Measurements from ENCODE around the gene RAPGEF2.

Gene RAPGEF2

DNA sequence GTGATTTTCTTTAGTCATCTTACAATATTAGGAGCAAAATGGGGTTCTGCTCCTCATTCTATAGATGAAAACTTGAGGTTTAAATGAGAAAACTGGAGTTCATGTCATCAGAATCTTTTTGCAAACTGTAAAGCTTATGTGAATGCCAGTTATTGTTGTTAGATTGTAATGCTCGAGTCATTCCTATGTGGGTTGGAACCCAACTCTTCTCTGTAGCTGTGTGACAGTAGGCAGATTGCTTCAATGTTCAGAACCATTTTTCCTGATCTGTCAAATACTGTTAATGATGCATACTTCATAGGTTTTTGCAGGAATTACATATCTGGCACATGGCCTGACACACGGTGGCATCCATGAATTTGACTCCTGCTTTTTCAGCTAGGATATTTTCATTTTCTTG, 178.9 kb downstream of the RAPGEF2 start:
- TF ChIP-seq, protein P1, sequence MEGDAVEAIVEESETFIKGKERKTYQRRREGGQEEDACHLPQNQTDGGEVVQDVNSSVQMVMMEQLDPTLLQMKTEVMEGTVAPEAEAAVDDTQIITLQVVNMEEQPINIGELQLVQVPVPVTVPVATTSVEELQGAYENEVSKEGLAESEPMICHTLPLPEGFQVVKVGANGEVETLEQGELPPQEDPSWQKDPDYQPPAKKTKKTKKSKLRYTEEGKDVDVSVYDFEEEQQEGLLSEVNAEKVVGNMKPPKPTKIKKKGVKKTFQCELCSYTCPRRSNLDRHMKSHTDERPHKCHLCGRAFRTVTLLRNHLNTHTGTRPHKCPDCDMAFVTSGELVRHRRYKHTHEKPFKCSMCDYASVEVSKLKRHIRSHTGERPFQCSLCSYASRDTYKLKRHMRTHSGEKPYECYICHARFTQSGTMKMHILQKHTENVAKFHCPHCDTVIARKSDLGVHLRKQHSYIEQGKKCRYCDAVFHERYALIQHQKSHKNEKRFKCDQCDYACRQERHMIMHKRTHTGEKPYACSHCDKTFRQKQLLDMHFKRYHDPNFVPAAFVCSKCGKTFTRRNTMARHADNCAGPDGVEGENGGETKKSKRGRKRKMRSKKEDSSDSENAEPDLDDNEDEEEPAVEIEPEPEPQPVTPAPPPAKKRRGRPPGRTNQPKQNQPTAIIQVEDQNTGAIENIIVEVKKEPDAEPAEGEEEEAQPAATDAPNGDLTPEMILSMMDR (conservative IDR thresholded peaks at IDR 0.05), result no peak
- TF ChIP-seq ZFX (IDR thresholded peaks at IDR 0.05), result no peak
- H3K27ac ChIP-seq, result no peak overlapping the region

DNA sequence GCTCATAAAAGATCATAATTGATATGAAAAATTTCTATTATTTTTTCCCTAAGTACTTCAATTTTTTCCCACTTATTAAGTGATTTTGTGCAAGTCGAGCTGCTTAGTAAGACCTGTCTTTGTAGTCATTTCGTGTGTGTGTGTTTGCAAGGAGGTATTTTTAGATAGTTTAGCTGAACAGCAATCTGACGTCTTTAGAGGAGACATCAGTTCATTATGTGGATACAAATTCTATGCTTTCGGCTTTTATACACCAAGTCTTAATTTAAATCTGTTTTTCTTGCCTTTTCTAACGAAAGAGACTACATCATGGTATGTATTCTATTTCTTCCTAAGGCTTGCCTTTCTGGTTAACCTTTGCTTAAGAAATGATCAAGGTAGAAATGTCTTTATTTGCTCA, 179.4 kb downstream of the RAPGEF2 start:
- TF ChIP-seq ZFX (IDR thresholded peaks at IDR 0.05), result no peak
- TF ChIP-seq, protein P1 (conservative IDR thresholded peaks at IDR 0.05), result no peak
- no peak overlapping the region for H3K27ac ChIP-seq

DNA sequence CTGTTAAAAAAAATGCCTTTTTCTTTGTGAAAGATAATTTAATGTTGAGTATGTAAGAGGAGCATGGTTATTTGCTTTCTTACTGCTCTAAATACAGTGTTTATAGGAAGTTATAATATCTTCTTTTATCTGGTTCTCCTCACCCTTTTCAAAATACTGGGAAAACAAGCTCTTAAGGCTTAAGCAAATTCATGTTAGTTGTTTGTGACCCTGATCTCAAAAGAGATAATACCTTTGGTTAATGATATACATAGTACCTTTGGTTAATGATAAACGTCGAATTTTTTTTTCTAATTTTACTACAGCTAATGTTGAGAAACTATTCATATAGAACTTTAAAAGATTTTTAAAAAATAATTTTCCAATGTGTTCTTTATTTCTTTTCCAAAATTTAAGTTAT, 180.1 kb downstream of the RAPGEF2 start:
- no peak overlapping the region for H3K27ac ChIP-seq
- TF ChIP-seq ZFX (IDR thresholded peaks at IDR 0.05), result no peak
- TF ChIP-seq, protein P1 (conservative IDR thresholded peaks at IDR 0.05), result no peak

DNA sequence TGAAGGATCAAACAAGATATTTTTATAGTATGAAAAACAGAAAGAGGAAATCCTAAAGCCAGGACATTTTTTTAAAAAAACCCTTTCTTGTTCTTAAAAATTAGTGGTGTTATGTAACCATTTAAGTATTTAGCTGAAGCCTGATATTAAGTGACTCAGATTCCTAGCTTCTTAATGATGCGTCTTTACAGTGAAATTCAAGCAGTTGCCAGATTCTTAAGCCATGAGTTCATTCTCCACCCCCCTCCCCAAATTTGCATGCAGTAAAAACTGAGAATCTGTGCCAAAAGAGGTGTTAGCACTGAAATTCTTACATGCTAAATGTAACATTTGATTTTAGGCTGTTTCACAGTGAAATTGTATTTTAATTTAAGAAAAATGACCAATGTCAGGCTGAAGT, 180.8 kb downstream of the RAPGEF2 start:
- TF ChIP-seq ZFX (IDR thresholded peaks at IDR 0.05), result no peak
- TF ChIP-seq, protein P1 (conservative IDR thresholded peaks at IDR 0.05), result no peak
- no peak overlapping the region for H3K27ac ChIP-seq

DNA sequence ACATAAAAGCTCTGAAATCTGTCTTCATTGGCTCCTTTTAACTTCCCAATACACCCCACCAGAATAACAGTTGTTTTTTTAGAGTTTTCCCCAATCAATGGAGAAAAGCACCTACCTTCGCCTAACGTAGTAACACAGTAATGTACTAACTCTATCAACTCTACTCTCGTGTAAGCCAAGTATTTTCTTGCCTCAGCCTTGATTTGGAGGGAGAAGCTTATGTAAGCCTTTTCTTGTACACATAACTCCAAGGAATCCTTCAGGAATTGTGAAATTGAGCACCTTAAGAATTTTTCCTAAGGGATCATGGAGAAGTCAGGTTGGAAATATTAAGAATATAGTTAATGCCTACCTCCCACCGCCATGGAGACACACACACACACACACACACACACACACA, 181.2 kb downstream of the RAPGEF2 start:
- no peak overlapping the region for H3K27ac ChIP-seq
- TF ChIP-seq, protein P1 (conservative IDR thresholded peaks at IDR 0.05), result no peak
- TF ChIP-seq ZFX (IDR thresholded peaks at IDR 0.05), result no peak

DNA sequence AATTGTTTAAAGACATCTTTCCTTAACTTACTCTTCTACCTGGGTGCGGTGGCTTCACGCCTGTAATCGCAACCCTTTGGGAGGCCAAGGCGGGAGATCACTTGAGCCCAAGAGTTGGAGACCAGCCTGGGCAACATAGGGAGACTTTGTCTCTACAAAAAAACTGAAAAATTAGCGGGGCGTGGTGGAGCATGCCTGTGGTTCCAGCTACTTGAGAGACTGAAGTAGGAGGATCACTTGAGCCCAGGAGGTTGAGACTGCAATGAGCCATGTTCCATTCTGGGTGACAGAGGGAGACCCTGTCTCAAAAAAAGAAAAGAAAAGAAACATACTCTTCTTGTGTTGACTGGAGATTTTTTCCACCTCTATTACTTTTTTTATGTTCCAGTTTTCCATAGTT, 181.9 kb downstream of the RAPGEF2 start:
- TF ChIP-seq, protein P1 (conservative IDR thresholded peaks at IDR 0.05), result no peak
- TF ChIP-seq ZFX (IDR thresholded peaks at IDR 0.05), result no peak
- no peak overlapping the region for H3K27ac ChIP-seq

DNA sequence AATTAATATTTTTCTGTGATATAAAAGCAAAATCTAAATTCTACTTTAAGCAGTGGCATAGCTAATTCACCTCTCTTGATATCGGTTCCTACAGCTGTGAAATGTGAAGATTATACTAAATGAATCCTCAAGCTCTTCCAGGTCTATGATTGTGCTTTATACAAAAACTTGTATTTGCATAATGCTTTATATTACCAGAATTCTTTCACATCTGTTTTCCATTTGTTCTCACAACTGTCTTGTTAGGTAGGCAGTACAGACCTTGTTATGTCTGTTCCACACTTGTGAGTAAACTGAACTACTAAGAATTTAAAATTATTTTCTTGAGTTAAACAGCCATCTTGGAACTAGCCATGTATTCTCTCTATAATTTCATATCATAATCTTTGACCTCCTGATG, 184.9 kb downstream of the RAPGEF2 start:
- no peak for TF ChIP-seq ZFX (IDR thresholded peaks at IDR 0.05)
- TF ChIP-seq, protein P1 (conservative IDR thresholded peaks at IDR 0.05), result no peak
- no peak overlapping the region for H3K27ac ChIP-seq
